Urinary bladder (tissue), 4 donors: ENCODE results near the gene SMURF2. TPM values are rescaled to one million over a fixed set of nuclear protein-coding genes. Genes with fewer than 3 reads are reported as not detected.
A peak's percentile ranks its signal among the peaks of the same experiment; 100 is the strongest.

Experiments used
- DNase-seq: peaks from one replicate; pipeline ENCODE4 v3.0.0-alpha.2; 2015; ENCODE audit errors: extremely low spot score
- H3K27ac ChIP-seq: one replicate; pipeline ENCODE4 v1.5.1; 2013; ENCODE audit warnings: low read depth, mild to moderate bottlenecking, moderate library complexity
- H3K36me3 ChIP-seq: one replicate; pipeline ENCODE4 v1.6.1; 2013; ENCODE audit warnings: mild to moderate bottlenecking, moderate library complexity; ENCODE audit not compliant: insufficient read depth
- H3K4me1 ChIP-seq: one replicate; pipeline ENCODE4 v1.6.1; 2013; ENCODE audit warnings: mild to moderate bottlenecking, moderate library complexity; ENCODE audit not compliant: insufficient read depth
- H3K4me3 ChIP-seq: one replicate; pipeline ENCODE4 v1.5.1; 2013; ENCODE audit warnings: low read depth, low read length
- WGBS: extraction: QIAGEN DNeasy Blood & Tissue Kit; methylation state at CpG from one replicate; pipeline ENCODE4 v1.1.7; 2013; 5-methylcytosine and 5-hydroxymethylcytosine counted together
- polyA plus RNA-seq: library from polyadenylated mRNA; stranded (reverse); fragments of 200-250 nt; gene quantifications from one replicate; pipeline ENCODE4 v1.2.3, GENCODE V29; 2013
- total RNA-seq: library from RNA; depleted of rRNA; stranded (reverse); fragments of >200 nt; gene quantifications from one replicate; pipeline ENCODE4 v1.2.3, GENCODE V29; 2014
- donor health status: healthy with polysubstance abuse.
- donor health status: healthy.

Gene SMURF2
- total and polyA plus RNA-seq, 2 donors: 11.2 to 91.1 TPM

- 94% methylated on average over 6 of the region's 6 CpGs for WGBS
- Histone ChIP-seq H3K4me3 (no peak overlapping the region), H3K27ac (no peak overlapping the region), H3K36me3 (peaks cover 11% of the 10 kb centered on the region), H3K4me1 (no peaks in the 10 kb centered on the region)
- no peak for DNase-seq
Measured at GRCh38 chr17:64519601-64520000, 142.5 kb downstream of the SMURF2 start.

DNA sequence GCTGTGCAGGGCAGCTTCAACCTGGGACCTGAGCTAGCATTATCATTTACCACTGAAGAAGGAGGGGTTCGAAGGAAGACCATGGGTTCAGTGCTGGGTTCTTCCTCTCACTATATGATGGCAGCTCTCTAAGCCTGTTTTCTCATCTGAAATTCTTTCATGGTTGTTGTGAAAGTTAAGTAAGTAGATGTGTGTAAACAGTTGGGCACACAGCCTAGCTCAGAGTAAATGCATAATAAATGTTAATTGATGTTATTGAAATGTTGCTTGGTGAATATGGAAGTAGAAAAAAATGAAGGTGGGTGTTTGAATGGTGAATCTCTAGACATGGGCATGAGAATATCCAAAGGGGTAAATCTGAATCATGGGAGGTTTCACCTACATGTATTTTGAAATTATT, 146.3 kb downstream of the SMURF2 start:
- H3K27ac ChIP-seq: no peak overlapping the region
- peaks cover 11% of the 10 kb centered on the region for H3K36me3 ChIP-seq
- no peak overlapping the region for H3K4me3 ChIP-seq
- WGBS: 96% methylated on average over 1 of the region's 1 CpG
- H3K4me1 ChIP-seq: no peaks in the 10 kb centered on the region
- no peak for DNase-seq

DNA sequence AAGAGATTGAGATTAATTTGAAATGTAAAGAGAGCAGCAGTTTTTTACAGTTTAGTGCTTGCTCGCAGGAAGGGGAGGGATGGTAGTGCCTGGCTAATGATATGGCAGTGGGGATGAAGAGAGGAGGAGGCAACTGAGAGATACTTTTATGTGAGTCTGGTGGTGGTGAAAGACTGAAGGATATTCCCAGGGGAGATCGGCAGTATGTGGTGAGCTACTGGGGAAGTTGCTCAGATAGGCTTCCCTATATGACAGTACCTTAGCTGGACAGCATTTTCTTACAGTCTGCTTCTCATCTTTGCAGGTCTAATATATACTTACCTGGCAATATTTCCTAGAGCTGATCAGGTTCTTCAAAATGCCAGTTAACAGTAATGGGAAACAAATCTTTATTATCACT, 146.7 kb downstream of the SMURF2 start:
- Histone ChIP-seq H3K27ac (no peak overlapping the region), H3K36me3 (peaks cover 11% of the 10 kb centered on the region), H3K4me3 (no peak overlapping the region), H3K4me1 (no peaks in the 10 kb centered on the region)
- 82% methylated on average over 2 of the region's 2 CpGs for WGBS
- no peak for DNase-seq

GRCh38 chr17:64509179-64509578, 152.9 kb downstream of the SMURF2 start:
- H3K4me3 ChIP-seq: no peak overlapping the region
- 83% methylated on average over 6 of the region's 6 CpGs for WGBS
- DNase-seq: no peak
- H3K4me1 ChIP-seq: no peaks in the 10 kb centered on the region
- H3K36me3 ChIP-seq: no peaks in the 10 kb centered on the region
- no peak overlapping the region for H3K27ac ChIP-seq

- DNase-seq: no peak
- Histone ChIP-seq H3K36me3 (no peaks in the 10 kb centered on the region), H3K4me1 (no peaks in the 10 kb centered on the region), H3K27ac (no peak overlapping the region), H3K4me3 (no peak overlapping the region)
- WGBS: 70% methylated on average over 2 of the region's 2 CpGs
Measured at GRCh38 chr17:64508683-64509082, 153.4 kb downstream of the SMURF2 start.

DNA sequence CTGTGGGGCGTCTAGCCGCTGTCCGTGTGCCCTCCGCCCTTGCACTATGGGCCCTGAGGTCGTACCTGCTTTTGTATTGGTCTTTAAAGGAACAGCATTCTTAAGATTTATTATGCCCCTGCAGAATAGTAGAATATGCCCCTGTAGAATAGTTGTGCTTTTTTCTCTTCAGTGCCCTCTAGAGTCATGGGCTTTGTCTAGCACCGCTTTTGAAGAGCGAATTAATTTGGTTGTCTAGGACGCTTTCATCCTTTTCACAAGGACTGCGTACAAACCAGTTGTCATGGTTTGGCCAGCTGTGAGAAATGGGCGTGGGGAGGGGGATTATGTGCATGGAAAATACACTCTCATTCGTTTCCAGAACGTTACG, 154.7 kb downstream of the SMURF2 start:
- H3K4me1 ChIP-seq: no peaks in the 10 kb centered on the region
- under 1% methylated on average over 13 of the region's 13 CpGs for WGBS
- peak overlapping the region; percentile 83 for H3K27ac ChIP-seq
- no peaks in the 10 kb centered on the region for H3K36me3 ChIP-seq
- H3K4me3 ChIP-seq: peak overlapping the region; percentile 91
- DNase-seq: peak; percentile 62

DNA sequence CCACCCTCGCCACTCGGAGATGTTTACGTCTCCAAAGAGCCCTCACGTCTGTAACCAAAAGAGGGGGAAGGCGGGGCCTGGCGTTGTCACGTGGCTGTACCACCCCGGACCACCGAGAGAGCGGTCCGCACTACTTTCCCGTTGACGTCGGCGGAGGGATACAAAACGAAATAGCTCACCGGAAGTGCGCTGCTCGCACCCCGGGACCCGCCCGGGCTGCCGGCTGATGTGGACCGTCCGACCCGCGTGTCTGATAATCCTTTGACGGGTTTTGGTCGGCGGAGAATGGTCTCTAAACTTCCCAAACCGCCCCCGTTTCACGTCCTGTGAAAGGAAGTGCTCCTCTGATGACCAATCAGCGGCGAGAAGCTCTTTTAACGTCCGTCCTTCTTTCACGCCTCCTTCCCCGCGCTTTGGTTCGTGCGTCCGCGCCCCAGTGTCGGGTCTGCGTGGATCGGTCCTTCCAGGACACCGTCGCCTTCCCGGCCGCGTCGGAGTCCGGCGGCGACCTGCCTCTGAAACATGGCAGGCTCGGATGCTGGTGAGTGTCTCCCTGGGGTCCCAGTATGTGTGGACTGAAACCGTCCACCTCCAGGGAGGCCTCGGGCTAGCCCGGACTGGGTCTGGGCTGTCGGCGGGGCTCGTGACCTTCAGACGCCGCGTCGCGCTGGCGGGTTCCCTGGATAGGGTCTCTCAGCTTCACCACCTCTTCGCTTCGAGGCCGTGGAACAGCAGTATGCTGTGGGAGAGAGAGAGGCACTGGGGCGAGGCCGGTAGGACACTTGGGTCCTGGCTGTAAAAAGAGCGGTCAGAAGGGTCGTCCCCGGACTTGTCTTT, 155.3 kb downstream of the SMURF2 start, which contains the start of gene CEP95:
Gene CEP95, plus strand, starts transcription at position 402 of the 837 bp plus-strand sequence. Its CDS starts 121 bp downstream, at position 523.
- Histone ChIP-seq H3K4me1 (no peaks in the 10 kb centered on the region), H3K27ac (peak within 1 kb of the TSS; percentile 99), H3K4me3 (peak within 1 kb of the TSS; percentile 91), H3K36me3 (peaks cover 3% of the 10 kb centered on the region)
- DNase-seq: peak; percentile 94
- WGBS: under 1% methylated on average over 77 of the region's 77 CpGs

DNA sequence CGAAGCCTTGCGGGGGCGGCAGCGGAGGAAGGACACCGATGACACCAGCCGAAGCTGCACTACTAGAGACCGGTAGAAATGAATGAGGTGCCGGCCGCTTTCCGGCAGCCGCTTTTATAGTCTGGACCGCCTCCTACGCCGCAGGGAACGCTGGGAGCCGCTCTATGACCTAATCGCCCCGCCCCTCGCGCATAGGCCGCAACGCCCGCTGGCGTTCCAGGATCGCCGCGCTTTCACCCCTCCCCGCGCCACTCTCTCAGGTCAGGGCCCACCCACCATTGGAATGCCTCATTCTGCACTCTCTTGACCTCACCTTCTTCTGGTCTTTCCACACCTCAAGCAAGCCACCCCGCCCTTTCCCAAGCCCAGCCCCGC, 155.9 kb downstream of the SMURF2 start, which contains the start of gene DDX5:
Gene DDX5, minus strand, starts transcription at position 89 of the 375 bp plus-strand sequence. CDS start 170 bp downstream, outside the sequence.
- WGBS: under 1% methylated on average over 31 of the region's 31 CpGs
- H3K4me3 ChIP-seq: peak within 1 kb of the TSS; percentile 91
- no peaks in the 10 kb centered on the region for H3K4me1 ChIP-seq
- peak within 1 kb of the TSS; percentile 99 for H3K27ac ChIP-seq
- peaks cover 4% of the 10 kb centered on the region for H3K36me3 ChIP-seq
- peak; percentile 93 for DNase-seq

DNA sequence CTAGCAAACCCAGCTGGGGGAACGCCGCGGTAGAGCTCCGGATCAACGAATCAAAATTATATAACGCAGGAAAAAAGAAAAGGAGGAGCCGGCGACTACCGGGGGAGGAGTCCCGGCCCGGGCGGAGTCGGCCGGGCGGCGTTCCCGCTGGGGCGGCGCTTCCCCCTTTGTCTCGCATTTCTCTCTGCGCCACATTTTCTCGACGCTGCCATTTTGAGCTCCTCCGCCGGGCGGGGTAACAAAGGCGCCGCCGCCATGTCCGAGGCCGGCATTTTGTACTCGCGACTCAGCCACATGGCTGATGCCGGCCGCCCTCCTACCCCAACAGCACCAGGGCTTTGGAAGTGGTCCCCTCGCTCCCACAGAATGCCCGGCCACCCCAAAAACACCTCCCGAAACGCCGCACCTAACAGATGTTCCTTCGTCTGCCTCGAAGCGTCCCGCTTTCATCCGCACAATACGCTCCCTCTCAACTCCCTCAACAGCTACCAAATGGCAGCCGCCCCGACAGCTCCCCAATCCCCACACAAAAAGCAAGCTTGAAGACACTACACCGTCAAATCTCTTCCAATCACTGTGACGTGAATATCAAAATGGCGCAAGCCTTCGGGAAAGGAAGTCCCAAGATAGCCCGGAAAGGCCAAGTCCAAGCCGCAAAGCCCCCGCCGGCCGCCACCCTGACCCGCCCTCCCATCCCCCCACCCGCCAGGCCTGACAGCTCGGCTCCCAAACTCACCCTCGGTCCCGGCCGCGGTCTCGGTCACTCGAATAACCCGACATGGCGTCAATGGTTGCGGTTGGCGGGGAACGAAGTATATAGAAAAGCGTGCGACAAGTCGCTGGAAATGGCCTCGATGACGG, 156.5 kb downstream of the SMURF2 start:
- peak overlapping the region; percentile 99 for H3K27ac ChIP-seq
- H3K4me3 ChIP-seq: peak overlapping the region; percentile 91
- H3K36me3 ChIP-seq: peaks cover 8% of the 10 kb centered on the region
- peak; percentile 90 for DNase-seq
- under 1% methylated on average over 76 of the region's 76 CpGs for WGBS
- H3K4me1 ChIP-seq: no peaks in the 10 kb centered on the region

GRCh38 chr17:64504769-64505339, 157.3 kb downstream of the SMURF2 start:
- DNase-seq: peak; percentile 20
- Histone ChIP-seq H3K36me3 (peaks cover 8% of the 10 kb centered on the region), H3K4me1 (no peaks in the 10 kb centered on the region), H3K27ac (peak overlapping the region; percentile 38), H3K4me3 (peak overlapping the region; percentile 91)
- under 1% methylated on average over 13 of the region's 13 CpGs for WGBS

DNA sequence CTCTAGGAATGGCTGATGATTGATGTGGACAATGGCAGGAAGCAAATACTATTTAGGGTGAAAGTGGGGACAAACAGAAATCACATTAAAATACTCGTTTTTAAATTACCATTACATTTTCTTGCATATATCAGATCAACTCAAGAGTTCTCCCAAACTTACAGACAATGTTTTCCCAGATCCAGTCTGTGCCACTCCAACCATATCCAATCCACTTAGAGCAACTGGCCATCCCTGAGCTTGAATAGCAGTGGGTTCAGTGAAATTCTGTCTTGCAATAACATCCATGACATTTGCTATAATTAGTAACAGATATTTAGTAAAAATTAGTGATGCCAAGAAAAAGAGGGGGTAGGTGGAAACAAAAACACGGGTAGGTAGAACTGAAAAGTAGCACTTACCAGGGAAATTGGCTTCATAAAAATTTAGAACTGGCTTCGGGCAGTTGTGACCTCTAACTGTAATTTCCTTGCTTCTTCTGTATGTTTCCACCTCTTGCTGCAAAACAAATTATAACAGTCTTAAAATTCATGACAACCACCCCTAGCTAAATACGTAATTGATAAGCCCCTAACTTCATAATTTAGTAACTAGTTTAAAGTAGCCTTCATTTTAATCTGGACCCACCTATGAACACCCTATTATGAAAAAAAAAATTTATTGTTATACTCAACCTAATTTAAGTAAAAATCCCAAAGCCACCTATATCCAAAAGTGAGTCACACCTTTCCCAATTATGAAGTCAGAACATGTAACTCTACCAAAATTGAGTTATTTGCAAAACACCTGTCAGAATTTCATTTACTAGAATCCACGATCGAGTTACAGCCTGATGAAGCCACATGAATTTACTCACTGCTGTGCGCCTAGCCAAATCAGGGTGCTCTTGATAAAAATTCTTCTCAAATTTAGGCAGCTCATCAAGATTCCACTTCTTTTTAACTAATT, 158.0 kb downstream of the SMURF2 start:
- H3K4me1 ChIP-seq: no peaks in the 10 kb centered on the region
- WGBS: 31% methylated on average over 7 of the region's 7 CpGs

DNA sequence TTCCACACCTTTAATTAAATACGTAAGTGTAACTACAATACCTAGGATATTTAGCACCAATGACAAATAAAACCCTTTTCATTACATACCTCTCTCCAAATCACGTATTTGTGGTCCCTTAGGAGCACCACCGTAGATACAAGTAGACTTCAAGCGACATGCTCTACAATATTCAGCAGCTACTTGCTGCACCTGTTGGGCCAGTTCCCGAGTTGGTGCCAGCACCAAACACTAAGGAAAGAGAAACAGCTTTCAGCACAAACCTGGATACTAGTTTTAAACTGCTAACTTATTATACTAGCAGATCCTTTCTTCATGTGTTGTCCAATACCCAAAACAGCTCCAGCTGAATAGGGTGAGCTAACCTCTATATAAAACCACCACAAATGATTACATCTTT, 158.8 kb downstream of the SMURF2 start:
- peaks cover 9% of the 10 kb centered on the region for H3K36me3 ChIP-seq
- WGBS: 80% methylated on average over 5 of the region's 5 CpGs
- no peak overlapping the region for H3K4me3 ChIP-seq
- no peak overlapping the region for H3K27ac ChIP-seq
- DNase-seq: no peak
- H3K4me1 ChIP-seq: no peaks in the 10 kb centered on the region

More for the DNA sequence above, 158.0 kb downstream of the SMURF2 start:
- Histone ChIP-seq H3K27ac (no peak overlapping the region), H3K36me3 (peaks cover 9% of the 10 kb centered on the region), H3K4me3 (peak overlapping the region; percentile 91)
- no peak for DNase-seq
